Panc1 (cell line): Measurements from ENCODE around the gene DDX18.

Experiments used
- POLR2AphosphoS5 ChIP-seq: IDR thresholded peaks from 2 replicates; pipeline ENCODE4 v1.6.1; 2012; ENCODE audit warnings: mild to moderate bottlenecking, low read depth, low read length, moderate library complexity
- TF ChIP-seq, protein P1 (sequence below): fragments of 450-650 bp; IDR thresholded peaks from 2 replicates; pipeline ENCODE4 v1.5.1; 2017; ENCODE audit warnings: mild to moderate bottlenecking

DNA sequence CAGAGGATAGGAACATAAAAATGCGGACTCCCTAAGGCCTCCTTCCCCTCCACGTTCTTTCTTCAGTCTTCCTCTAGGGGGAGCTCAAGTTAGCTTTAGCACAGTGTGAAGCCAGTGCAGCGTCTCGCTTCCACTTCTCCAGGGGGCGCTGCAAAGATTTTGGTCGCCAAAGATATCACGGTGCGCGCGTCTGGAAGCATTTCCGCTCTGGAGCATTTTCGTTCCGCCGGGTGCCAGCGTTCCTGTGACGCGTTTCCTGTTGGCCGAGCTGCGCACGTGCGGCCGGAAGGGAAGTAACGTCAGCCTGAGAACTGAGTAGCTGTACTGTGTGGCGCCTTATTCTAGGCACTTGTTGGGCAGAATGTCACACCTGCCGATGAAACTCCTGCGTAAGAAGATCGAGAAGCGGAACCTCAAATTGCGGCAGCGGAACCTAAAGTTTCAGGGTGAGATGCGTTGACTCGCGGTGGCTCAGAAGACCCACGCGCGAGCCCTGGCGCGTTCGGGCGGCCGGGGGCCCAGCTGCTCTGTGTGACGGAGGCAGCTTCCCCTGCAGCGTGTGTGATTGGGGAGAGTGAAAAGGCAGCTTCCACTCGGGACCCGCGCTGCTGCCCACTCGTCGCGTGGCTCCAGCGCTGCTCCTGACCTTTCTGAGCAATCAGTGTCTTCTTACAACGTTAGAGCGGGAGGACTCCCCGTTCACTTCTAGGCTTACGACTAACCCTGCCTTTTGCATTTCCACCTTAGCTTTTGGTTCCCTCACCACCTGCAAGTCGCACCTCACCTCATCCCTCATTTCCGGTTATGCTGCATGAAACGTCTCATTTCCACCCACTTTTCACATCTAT, at the start of gene DDX18:
- TF ChIP-seq, protein P1, sequence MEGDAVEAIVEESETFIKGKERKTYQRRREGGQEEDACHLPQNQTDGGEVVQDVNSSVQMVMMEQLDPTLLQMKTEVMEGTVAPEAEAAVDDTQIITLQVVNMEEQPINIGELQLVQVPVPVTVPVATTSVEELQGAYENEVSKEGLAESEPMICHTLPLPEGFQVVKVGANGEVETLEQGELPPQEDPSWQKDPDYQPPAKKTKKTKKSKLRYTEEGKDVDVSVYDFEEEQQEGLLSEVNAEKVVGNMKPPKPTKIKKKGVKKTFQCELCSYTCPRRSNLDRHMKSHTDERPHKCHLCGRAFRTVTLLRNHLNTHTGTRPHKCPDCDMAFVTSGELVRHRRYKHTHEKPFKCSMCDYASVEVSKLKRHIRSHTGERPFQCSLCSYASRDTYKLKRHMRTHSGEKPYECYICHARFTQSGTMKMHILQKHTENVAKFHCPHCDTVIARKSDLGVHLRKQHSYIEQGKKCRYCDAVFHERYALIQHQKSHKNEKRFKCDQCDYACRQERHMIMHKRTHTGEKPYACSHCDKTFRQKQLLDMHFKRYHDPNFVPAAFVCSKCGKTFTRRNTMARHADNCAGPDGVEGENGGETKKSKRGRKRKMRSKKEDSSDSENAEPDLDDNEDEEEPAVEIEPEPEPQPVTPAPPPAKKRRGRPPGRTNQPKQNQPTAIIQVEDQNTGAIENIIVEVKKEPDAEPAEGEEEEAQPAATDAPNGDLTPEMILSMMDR, result peak; percentile 100
- peak; percentile 83 for TF ChIP-seq POLR2AphosphoS5
